Thoracic aorta (tissue), 2 donors: ENCODE measurements around the gene KRT73. TPM values are rescaled to one million over a fixed set of nuclear protein-coding genes. Genes with fewer than 3 reads are reported as not detected.

Experiments
- ATAC-seq: fragments of 150-250 bp; one replicate; pipeline ENCODE4 v1.8.0; 2017; ENCODE audit warnings: low read depth; ENCODE audit not compliant: insufficient number of reproducible peaks, low FRiP score
- DNase-seq: peaks from one replicate; pipeline ENCODE4 v3.0.0-alpha.2; 2020; ENCODE audit warnings: low spot score
- H3K27ac ChIP-seq, 2 donors: fragments of 200-600 bp; sonication (generic); 1 replicate in 1 of 2; 2 replicates in 1 of 2; pipeline ENCODE4 v1.5.1; 2016; ENCODE audit warnings: mild to moderate bottlenecking in 2 of 2, moderate library complexity in 2 of 2
- H3K27me3 ChIP-seq: fragments of 200-600 bp; sonication (generic); replicated peaks from 2 replicates; pipeline ENCODE4 v1.6.0; 2016; ENCODE audit warnings: mild to moderate bottlenecking; ENCODE audit not compliant: insufficient read depth
- H3K36me3 ChIP-seq: fragments of 200-600 bp; sonication (generic); one replicate; pipeline ENCODE4 v1.5.1; 2016
- H3K4me1 ChIP-seq, 2 donors: fragments of 200-600 bp; sonication (generic); 1 replicate in 1 of 2; 2 replicates in 1 of 2; pipeline versions ENCODE4 v1.5.1 to v1.6.0; 2016; ENCODE audit warnings: low read depth in 2 of 2, mild to moderate bottlenecking in 1 of 2; ENCODE audit not compliant: control insufficient read depth in 1 of 2
- H3K4me3 ChIP-seq: fragments of 200-600 bp; sonication (generic); 2 replicates; pipeline ENCODE4 v1.5.1; 2016; ENCODE audit warnings: mild to moderate bottlenecking
- H3K9me3 ChIP-seq: fragments of 200-600 bp; sonication (generic); 2 replicates; pipeline ENCODE4 v1.5.1; 2016
- CTCF ChIP-seq: fragments of 200-600 bp; sonication (generic); IDR thresholded peaks from one replicate; pipeline ENCODE4 v1.5.1; 2019; ENCODE audit warnings: antibody characterized with exemption
- total RNA-seq, 2 donors: library from RNA; depleted of rRNA; stranded (reverse); fragments of >200 nt; gene quantifications; one replicate each; pipeline versions ENCODE4 v1.1.0 to v1.2.3, GENCODE V29; 2016

Gene KRT73
- total RNA-seq, 2 donors from 2014 or later = not detected

GRCh38 chr12:52643233-52644077 lies 25.1 kb upstream of the KRT73 start:
- H3K27ac ChIP-seq = no peak overlapping the region
- H3K9me3 ChIP-seq = no peaks in the 10 kb centered on the region
- no peak for DNase-seq
- ATAC-seq = no peak
- no peak overlapping the region for H3K4me3 ChIP-seq
- no peaks in the 10 kb centered on the region for H3K36me3 ChIP-seq
- no peaks in the 10 kb centered on the region for H3K4me1 ChIP-seq
- no peak for TF ChIP-seq CTCF
- H3K27me3 ChIP-seq = no peaks in the 10 kb centered on the region

GRCh38 chr12:52641468-52641867 lies 23.1 kb upstream of the KRT73 start:
- Histone ChIP-seq H3K9me3 (no peaks in the 10 kb centered on the region), H3K27me3 (no peaks in the 10 kb centered on the region), H3K4me1 (no peaks in the 10 kb centered on the region), H3K4me3 (no peak overlapping the region), H3K36me3 (no peaks in the 10 kb centered on the region), H3K27ac (no peak overlapping the region)
- DNase-seq (no peak), ATAC-seq (no peak)
- TF ChIP-seq CTCF = no peak

GRCh38 chr12:52637299-52637698 lies 18.9 kb upstream of the KRT73 start:
- Histone ChIP-seq H3K9me3 (no peaks in the 10 kb centered on the region), H3K36me3 (no peaks in the 10 kb centered on the region), H3K27ac (no peak overlapping the region), H3K27me3 (no peaks in the 10 kb centered on the region), H3K4me1 (no peaks in the 10 kb centered on the region), H3K4me3 (no peak overlapping the region)
- DNase-seq (no peak), ATAC-seq (no peak)
- TF ChIP-seq CTCF = no peak

- H3K4me1 ChIP-seq = no peaks in the 10 kb centered on the region
- H3K36me3 ChIP-seq = no peaks in the 10 kb centered on the region
- ATAC-seq = no peak
- H3K4me3 ChIP-seq = no peak overlapping the region
- no peaks in the 10 kb centered on the region for H3K9me3 ChIP-seq
- no peaks in the 10 kb centered on the region for H3K27me3 ChIP-seq
- no peak for DNase-seq
- no peak overlapping the region for H3K27ac ChIP-seq
- no peak for TF ChIP-seq CTCF
These were observed 18.4 kb upstream of the KRT73 start for GRCh38 chr12:52636592-52637258.

- DNase-seq (no peak), ATAC-seq (no peak)
- no peak overlapping the region for H3K27ac ChIP-seq
- no peak for TF ChIP-seq CTCF
- no peaks in the 10 kb centered on the region for H3K27me3 ChIP-seq
- no peaks in the 10 kb centered on the region for H3K4me1 ChIP-seq
- H3K4me3 ChIP-seq = no peak overlapping the region
- no peaks in the 10 kb centered on the region for H3K36me3 ChIP-seq
- H3K9me3 ChIP-seq = no peaks in the 10 kb centered on the region
These were observed 17.8 kb upstream of the KRT73 start for GRCh38 chr12:52636189-52636588.
